Mesendoderm (in vitro differentiated cells): ENCODE data around the gene FAAH.

Experiments
- DNase-seq: peaks from one replicate; pipeline ENCODE4 v3.0.0; 2013
- H2AK5ac ChIP-seq: 2 replicates; pipeline ENCODE4 v1.6.1; 2013; ENCODE audit warnings: low read length, inconsistent platforms
- H2BK120ac ChIP-seq: 2 replicates; pipeline ENCODE4 v1.6.1; 2013; ENCODE audit warnings: low read depth, mild to moderate bottlenecking, low read length, moderate library complexity, mixed read lengths
- H2BK15ac ChIP-seq: replicated peaks from 2 replicates; pipeline ENCODE4 v1.6.1; 2013; ENCODE audit warnings: low read depth, mild to moderate bottlenecking, moderate library complexity
- H2BK5ac ChIP-seq: 2 replicates; pipeline ENCODE4 v1.6.1; 2013; ENCODE audit warnings: low read length, inconsistent platforms
- H3K18ac ChIP-seq: 2 replicates; pipeline ENCODE4 v1.6.1; 2013; ENCODE audit warnings: mild to moderate bottlenecking, low read length, mixed read lengths
- H3K23ac ChIP-seq: one replicate; pipeline ENCODE4 v1.6.1; 2013; ENCODE audit warnings: low read length
- H3K27ac ChIP-seq: 2 replicates; pipeline ENCODE4 v1.5.1; 2013; ENCODE audit warnings: low read depth, mild to moderate bottlenecking, inconsistent platforms, low read length, moderate library complexity
- H3K27me3 ChIP-seq: 2 replicates; pipeline ENCODE4 v1.6.1; 2013; ENCODE audit warnings: low read length, control low read depth, mild to moderate bottlenecking, inconsistent platforms; ENCODE audit not compliant: insufficient read depth, poor library complexity
- H3K36me3 ChIP-seq: 2 replicates; pipeline ENCODE4 v1.6.1; 2013; ENCODE audit warnings: low read length, inconsistent platforms; ENCODE audit not compliant: control insufficient read depth, insufficient read depth
- H3K4ac ChIP-seq: one replicate; pipeline ENCODE4 v1.6.1; 2013; ENCODE audit warnings: low read depth, mild to moderate bottlenecking, low read length, moderate library complexity
- H3K4me1 ChIP-seq: 2 replicates; pipeline ENCODE4 v1.6.1; 2013; ENCODE audit warnings: low read depth, low read length, inconsistent platforms; ENCODE audit not compliant: control insufficient read depth
- H3K4me2 ChIP-seq: 2 replicates; pipeline ENCODE4 v1.6.1; 2013; ENCODE audit warnings: low read length
- H3K4me3 ChIP-seq: 2 replicates; pipeline ENCODE4 v1.5.1; 2013; ENCODE audit warnings: mild to moderate bottlenecking, low read length
- H3K56ac ChIP-seq: one replicate; pipeline ENCODE4 v1.6.1; 2013; ENCODE audit warnings: low read length
- H3K79me1 ChIP-seq: 2 replicates; pipeline ENCODE4 v1.6.1; 2013; ENCODE audit warnings: low read length, inconsistent platforms
- H3K79me2 ChIP-seq: 2 replicates; pipeline ENCODE4 v1.6.1; 2013; ENCODE audit warnings: mild to moderate bottlenecking, low read length; ENCODE audit not compliant: control insufficient read depth, insufficient read depth
- H3K9ac ChIP-seq: 2 replicates; pipeline ENCODE4 v1.6.1; 2013; ENCODE audit warnings: low read length, inconsistent platforms
- H4K5ac ChIP-seq: one replicate; pipeline ENCODE4 v1.6.1; 2013; ENCODE audit warnings: low read length
- H4K8ac ChIP-seq: one replicate; pipeline ENCODE4 v1.6.1; 2013; ENCODE audit warnings: low read depth, mild to moderate bottlenecking, control low read depth, low read length, moderate library complexity
- WGBS: extraction: QIAGEN DNeasy Blood & Tissue Kit; methylation state at CpG from one replicate; pipeline ENCODE4 v1.1.7; 2013; ENCODE audit warnings: low lambda C conversion rate, missing lambda C conversion rate; ENCODE audit not compliant: insufficient coverage; ENCODE audit errors: extremely low coverage; 5-methylcytosine and 5-hydroxymethylcytosine counted together

The FAAH gene

DNA sequence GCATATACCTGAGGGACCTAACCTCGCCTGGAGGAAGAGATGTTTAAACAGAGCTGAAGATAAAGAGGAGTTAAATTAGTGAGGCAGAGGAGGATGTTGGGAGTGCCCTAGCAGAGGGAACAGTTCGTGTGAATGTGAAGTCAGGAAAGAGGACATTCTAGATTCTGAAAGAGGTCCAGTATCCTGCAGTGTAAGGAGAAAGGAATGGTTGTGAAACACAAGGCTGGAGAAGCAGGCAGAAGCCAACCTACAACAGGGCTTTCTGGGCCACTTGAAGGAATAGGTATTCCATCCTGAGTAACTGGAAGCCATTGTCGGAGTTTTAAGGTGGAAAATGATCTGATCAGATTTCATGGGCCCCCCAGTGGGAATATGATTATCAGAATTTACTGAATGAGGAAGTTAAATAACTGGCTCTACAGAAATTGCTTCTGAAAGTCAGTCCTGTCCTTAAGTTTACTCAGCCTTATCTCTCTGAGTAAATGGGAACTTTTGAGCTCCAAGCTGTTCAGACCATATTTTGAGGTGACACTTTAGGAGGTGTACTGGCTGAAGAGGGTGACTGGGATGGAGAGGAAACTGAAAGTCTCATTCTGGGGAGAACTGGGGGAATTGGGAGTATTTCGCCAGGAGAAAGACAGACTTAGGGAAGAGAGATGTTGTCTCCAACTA, 24.4 kb upstream of the FAAH start:
- Histone ChIP-seq H2AK5ac (no peak overlapping the region), H3K56ac (no peak overlapping the region), H3K79me1 (no peaks in the 10 kb centered on the region), H3K79me2 (no peaks in the 10 kb centered on the region), H3K4me3 (no peak overlapping the region), H3K27ac (no peak overlapping the region), H3K4ac (no peak overlapping the region), H3K27me3 (no peaks in the 10 kb centered on the region), H2BK15ac (no peak overlapping the region), H3K4me2 (no peak overlapping the region), H4K8ac (no peak overlapping the region), H3K36me3 (no peaks in the 10 kb centered on the region), H3K4me1 (no peaks in the 10 kb centered on the region), H3K9ac (no peak overlapping the region), H4K5ac (no peak overlapping the region), H2BK120ac (no peak overlapping the region), H3K18ac (no peak overlapping the region), H2BK5ac (no peak overlapping the region), H3K23ac (no peak overlapping the region)
- no CpG with 5 or more reads among the region's 4 CpGs for WGBS
- no peak for DNase-seq

DNA sequence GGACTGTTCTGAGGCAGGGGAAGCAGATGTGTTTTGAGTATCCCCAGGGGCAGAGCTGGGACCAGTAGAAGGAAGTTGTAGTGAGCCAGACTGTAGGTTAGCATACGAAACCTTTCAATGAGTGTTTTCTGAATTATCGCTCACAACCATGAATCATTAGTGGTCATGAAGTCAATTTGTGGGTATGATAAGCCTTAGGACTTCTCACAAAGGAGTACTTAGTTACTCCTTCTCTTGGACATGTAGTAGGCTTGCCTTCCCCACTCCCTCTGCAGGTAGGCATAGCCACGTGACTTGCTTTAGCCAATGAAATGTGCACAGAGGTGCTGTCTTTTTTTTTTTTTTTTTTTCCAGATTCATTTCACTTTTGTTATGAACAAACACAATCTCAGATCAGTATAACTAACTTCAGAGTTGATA, 23.9 kb upstream of the FAAH start:
- H3K4ac ChIP-seq = no peak overlapping the region
- H3K18ac ChIP-seq = no peak overlapping the region
- no peak overlapping the region for H3K4me3 ChIP-seq
- no peak overlapping the region for H2AK5ac ChIP-seq
- no peak overlapping the region for H4K5ac ChIP-seq
- H3K4me2 ChIP-seq = no peak overlapping the region
- no peak overlapping the region for H3K27ac ChIP-seq
- no CpG with 5 or more reads among the region's 3 CpGs for WGBS
- H3K79me2 ChIP-seq = no peaks in the 10 kb centered on the region
- no peaks in the 10 kb centered on the region for H3K36me3 ChIP-seq
- no peak overlapping the region for H3K23ac ChIP-seq
- H2BK120ac ChIP-seq = no peak overlapping the region
- H4K8ac ChIP-seq = no peak overlapping the region
- H2BK15ac ChIP-seq = no peak overlapping the region
- no peak overlapping the region for H2BK5ac ChIP-seq
- no peak overlapping the region for H3K56ac ChIP-seq
- no peaks in the 10 kb centered on the region for H3K27me3 ChIP-seq
- no peak for DNase-seq
- H3K9ac ChIP-seq = no peak overlapping the region
- H3K4me1 ChIP-seq = no peaks in the 10 kb centered on the region
- no peaks in the 10 kb centered on the region for H3K79me1 ChIP-seq

DNA sequence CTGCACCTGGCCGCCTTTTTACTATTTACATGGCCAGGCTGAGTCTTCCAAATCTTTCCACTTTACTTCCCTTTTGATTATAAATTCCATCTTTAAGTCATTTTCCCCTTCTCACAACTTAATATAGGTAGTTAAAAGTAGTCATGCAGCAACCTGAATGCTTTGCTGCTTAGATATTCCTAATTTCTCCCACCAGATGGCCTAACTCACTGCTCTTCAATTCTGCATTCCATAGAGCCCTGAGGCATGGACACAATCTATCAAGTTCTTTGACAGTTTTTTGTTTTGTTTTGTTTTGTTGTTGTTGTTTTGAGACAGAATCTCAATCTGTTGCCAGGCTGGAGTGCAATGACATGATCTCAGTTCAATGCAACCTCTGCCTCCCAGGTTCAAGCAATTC, 21.7 kb upstream of the FAAH start:
- DNase-seq = peak; percentile 26
- H3K27ac ChIP-seq = no peak overlapping the region
- no peak overlapping the region for H3K23ac ChIP-seq
- no peak overlapping the region for H2BK120ac ChIP-seq
- no peak overlapping the region for H2BK5ac ChIP-seq
- no peak overlapping the region for H3K9ac ChIP-seq
- no peaks in the 10 kb centered on the region for H3K79me2 ChIP-seq
- no peak overlapping the region for H3K56ac ChIP-seq
- no peak overlapping the region for H3K4me3 ChIP-seq
- H4K8ac ChIP-seq = no peak overlapping the region
- H3K27me3 ChIP-seq = no peaks in the 10 kb centered on the region
- H3K4me2 ChIP-seq = no peak overlapping the region
- no peak overlapping the region for H2AK5ac ChIP-seq
- H3K36me3 ChIP-seq = no peaks in the 10 kb centered on the region
- no peak overlapping the region for H3K18ac ChIP-seq
- no peak overlapping the region for H4K5ac ChIP-seq
- H3K79me1 ChIP-seq = no peaks in the 10 kb centered on the region
- no peak overlapping the region for H3K4ac ChIP-seq
- no peak overlapping the region for H2BK15ac ChIP-seq
- no peaks in the 10 kb centered on the region for H3K4me1 ChIP-seq
- WGBS = no CpG with 5 or more reads among the region's 1 CpG

DNA sequence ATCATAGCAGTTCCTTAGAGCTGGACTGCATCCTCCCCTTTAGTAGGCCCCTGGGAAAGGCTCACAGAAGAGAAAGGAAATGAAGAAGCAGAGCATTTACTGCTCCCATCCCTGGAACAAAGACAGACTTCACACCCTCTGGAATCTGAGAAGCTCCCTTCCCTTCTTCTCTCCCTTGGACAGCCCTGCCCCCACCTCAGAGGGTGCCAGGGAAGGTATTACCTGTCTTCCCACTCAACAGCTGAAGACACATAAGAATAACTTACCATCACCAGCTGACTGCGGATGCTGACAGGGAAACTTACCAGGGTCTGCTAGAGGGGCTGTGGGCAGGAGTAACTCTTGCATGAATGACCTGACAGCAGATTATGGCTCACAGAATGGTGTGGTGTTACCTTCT, 14.1 kb upstream of the FAAH start:
- Histone ChIP-seq H3K27me3 (no peaks in the 10 kb centered on the region), H3K79me1 (no peaks in the 10 kb centered on the region), H3K56ac (no peak overlapping the region), H2BK120ac (no peak overlapping the region), H3K9ac (no peak overlapping the region), H3K18ac (no peak overlapping the region), H3K4me1 (peaks cover 2% of the 10 kb centered on the region), H3K4me2 (no peak overlapping the region), H4K5ac (no peak overlapping the region), H3K23ac (no peak overlapping the region), H2BK15ac (no peak overlapping the region), H3K4me3 (no peak overlapping the region), H3K79me2 (no peaks in the 10 kb centered on the region), H3K4ac (no peak overlapping the region), H3K36me3 (no peaks in the 10 kb centered on the region), H4K8ac (no peak overlapping the region), H2BK5ac (no peak overlapping the region), H2AK5ac (no peak overlapping the region), H3K27ac (no peak overlapping the region)
- DNase-seq = peak; percentile 39
- WGBS = no CpG with 5 or more reads among the region's 1 CpG

DNA sequence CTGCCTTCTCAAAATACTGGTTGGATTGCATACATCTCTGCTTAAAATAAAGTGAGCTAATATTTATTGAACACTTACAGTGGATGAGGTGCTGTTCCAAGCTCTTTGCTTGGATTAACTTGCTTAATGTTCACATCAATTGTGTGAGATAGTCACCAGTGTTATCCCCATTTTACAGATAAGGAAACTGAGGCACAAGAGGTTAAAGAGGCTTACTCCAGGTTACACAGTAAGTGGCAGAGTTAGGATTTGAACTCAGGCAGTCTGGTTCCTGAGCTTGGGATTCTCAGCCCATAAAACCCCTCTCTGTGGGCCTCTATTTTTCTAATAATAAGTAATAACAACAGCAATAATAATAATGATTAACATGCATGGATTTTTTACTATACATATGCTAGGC, 13.6 kb upstream of the FAAH start:
- Histone ChIP-seq H3K27ac (no peak overlapping the region), H3K4me1 (peaks cover 2% of the 10 kb centered on the region), H3K4me2 (no peak overlapping the region), H3K79me2 (no peaks in the 10 kb centered on the region), H3K9ac (no peak overlapping the region), H2BK5ac (no peak overlapping the region), H3K18ac (no peak overlapping the region), H3K56ac (no peak overlapping the region), H3K36me3 (no peaks in the 10 kb centered on the region), H2BK120ac (no peak overlapping the region), H3K27me3 (no peaks in the 10 kb centered on the region), H3K79me1 (no peaks in the 10 kb centered on the region), H2BK15ac (no peak overlapping the region), H2AK5ac (no peak overlapping the region), H3K23ac (no peak overlapping the region), H3K4ac (no peak overlapping the region), H4K5ac (no peak overlapping the region), H3K4me3 (no peak overlapping the region), H4K8ac (no peak overlapping the region)
- DNase-seq = no peak

DNA sequence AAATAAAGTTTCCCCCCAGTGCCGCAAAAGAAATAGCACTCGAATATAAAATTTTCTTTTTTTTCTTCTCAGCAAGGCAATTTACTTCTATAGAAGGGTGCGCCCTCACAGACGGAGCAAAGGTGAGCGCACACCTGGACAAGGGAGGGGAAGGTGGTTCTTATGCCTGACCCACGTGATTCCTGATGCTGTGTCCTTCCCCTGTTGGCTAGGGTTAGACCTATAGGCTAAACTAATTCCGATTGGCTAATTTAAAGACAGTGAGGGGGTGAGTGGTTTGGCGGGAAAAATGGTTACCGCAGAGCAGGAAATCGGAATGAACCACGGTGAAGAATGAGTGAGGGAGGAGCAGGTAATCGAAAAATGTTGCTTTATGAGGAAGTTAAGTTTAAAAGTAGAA, 607 bp upstream of the FAAH start:
- Histone ChIP-seq H2BK120ac (no peak overlapping the region), H3K4me1 (no peaks in the 10 kb centered on the region), H4K8ac (no peak overlapping the region), H3K9ac (no peak overlapping the region), H3K4ac (no peak overlapping the region), H3K4me3 (peak overlapping the region; percentile 16), H3K36me3 (no peaks in the 10 kb centered on the region), H3K79me1 (no peaks in the 10 kb centered on the region), H3K23ac (no peak overlapping the region), H3K79me2 (no peaks in the 10 kb centered on the region), H3K18ac (no peak overlapping the region), H2BK5ac (no peak overlapping the region), H3K27me3 (no peaks in the 10 kb centered on the region), H2BK15ac (no peak overlapping the region), H2AK5ac (no peak overlapping the region), H3K4me2 (no peak overlapping the region), H3K56ac (no peak overlapping the region), H3K27ac (no peak overlapping the region), H4K5ac (no peak overlapping the region)
- WGBS = no CpG with 5 or more reads among the region's 12 CpGs
- DNase-seq = peak; percentile 22
